Right atrium auricular region (tissue), 2 donors: Measurements from ENCODE around the gene CLPTM1. TPM values are rescaled to one million over a fixed set of nuclear protein-coding genes. Genes with fewer than 3 reads are reported as not detected.
"Not testable (repeated sequence)": the region's sequence is repeated elsewhere in the genome, so short reads cannot be mapped to it uniquely, and the experiment has no call there.

ENCODE experiments used
- DNase-seq: peaks from one replicate; pipeline ENCODE4 v3.0.0-alpha.2; 2019; ENCODE audit warnings: low spot score
- H3K27ac ChIP-seq, 2 donors: fragments of 200-600 bp; sonication (generic); 1 replicate in 1 of 2; 2 replicates in 1 of 2; pipeline ENCODE4 v1.5.1; 2016 to 2019
- H3K27me3 ChIP-seq, 2 donors: fragments of 200-600 bp; sonication (generic); one replicate each; pipeline versions ENCODE4 v1.5.1 to v1.6.0; 2017 to 2019
- H3K36me3 ChIP-seq: fragments of 200-600 bp; sonication (generic); one replicate; pipeline ENCODE4 v1.5.1; 2016
- H3K4me1 ChIP-seq, 2 donors: fragments of 200-600 bp; sonication (generic); one replicate each; pipeline versions ENCODE4 v1.5.1 to v1.6.0; 2017 to 2019
- H3K4me3 ChIP-seq, 2 donors: fragments of 200-600 bp; sonication (generic); 1 replicate in 1 of 2; 2 replicates in 1 of 2; pipeline ENCODE4 v1.5.1; 2017 to 2019; ENCODE audit warnings: mild to moderate bottlenecking in 1 of 2, moderate library complexity in 1 of 2
- H3K9me3 ChIP-seq, 2 donors: fragments of 200-600 bp; sonication (generic); one replicate each; pipeline ENCODE4 v1.5.1; 2019
- total RNA-seq, 2 donors: library from RNA; depleted of rRNA; stranded (reverse); fragments of >200 nt; gene quantifications; one replicate each; pipeline ENCODE4 v1.1.0, GENCODE V29; 2016
- TF ChIP-seq, protein P1 (sequence below), 2 donors: fragments of 200-600 bp; sonication (generic); IDR thresholded peaks; one replicate each; pipeline ENCODE4 v1.5.1; 2019; ENCODE audit warnings: antibody characterized with exemption in 2 of 2

Gene CLPTM1
- total RNA-seq, 2 donors from 2014 or later = 75.9 to 83.5 TPM

DNA sequence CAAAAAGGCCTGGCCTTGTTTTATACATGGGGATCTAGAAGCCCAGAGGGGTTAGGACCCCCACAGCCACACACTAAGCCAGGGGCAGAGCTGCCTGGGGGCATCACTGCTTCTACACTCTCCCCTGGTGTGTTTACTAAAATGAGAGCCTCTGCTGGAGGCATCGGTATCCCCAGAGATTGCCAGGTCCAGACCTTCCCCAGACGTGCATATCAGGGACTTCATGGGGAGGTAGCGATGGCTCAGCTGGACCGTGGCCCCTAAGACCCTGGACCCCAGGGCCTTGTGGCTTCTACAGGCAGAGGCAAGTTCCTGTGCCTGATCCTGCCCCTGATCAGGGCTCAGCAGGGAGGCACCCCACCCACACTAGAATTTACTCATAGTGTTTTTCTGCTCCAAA lies 13.5 kb downstream of the CLPTM1 start:
- Histone ChIP-seq H3K27ac (no peak overlapping the region), H3K36me3 (peaks cover 52% of the 10 kb centered on the region), H3K27me3 (no peaks in the 10 kb centered on the region), H3K4me1 (no peaks in the 10 kb centered on the region), H3K9me3 (no peaks in the 10 kb centered on the region), H3K4me3 (no peak overlapping the region)
- TF ChIP-seq, protein P1, sequence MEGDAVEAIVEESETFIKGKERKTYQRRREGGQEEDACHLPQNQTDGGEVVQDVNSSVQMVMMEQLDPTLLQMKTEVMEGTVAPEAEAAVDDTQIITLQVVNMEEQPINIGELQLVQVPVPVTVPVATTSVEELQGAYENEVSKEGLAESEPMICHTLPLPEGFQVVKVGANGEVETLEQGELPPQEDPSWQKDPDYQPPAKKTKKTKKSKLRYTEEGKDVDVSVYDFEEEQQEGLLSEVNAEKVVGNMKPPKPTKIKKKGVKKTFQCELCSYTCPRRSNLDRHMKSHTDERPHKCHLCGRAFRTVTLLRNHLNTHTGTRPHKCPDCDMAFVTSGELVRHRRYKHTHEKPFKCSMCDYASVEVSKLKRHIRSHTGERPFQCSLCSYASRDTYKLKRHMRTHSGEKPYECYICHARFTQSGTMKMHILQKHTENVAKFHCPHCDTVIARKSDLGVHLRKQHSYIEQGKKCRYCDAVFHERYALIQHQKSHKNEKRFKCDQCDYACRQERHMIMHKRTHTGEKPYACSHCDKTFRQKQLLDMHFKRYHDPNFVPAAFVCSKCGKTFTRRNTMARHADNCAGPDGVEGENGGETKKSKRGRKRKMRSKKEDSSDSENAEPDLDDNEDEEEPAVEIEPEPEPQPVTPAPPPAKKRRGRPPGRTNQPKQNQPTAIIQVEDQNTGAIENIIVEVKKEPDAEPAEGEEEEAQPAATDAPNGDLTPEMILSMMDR (IDR thresholded peaks at IDR 0.05) = no peak
- no peak for DNase-seq

DNA sequence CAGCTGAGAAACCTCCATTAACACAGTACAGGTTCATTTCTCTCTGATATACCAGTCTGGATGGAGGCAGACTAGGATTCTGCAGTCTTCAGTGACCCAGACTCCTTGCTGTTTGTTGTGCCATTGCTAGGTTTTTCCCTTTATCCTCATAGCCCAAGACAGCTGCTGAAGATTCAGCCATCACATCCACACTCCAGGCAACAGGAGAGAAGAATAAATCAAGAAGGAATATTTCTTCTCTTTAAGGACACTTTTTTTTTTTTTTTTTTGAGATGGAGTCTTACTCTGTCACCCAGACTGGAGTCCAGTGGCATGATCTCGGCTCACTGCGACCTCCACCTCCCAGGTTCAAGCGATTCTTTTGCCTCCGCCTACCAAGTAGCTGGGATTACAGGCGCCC lies 14.3 kb downstream of the CLPTM1 start:
- H3K4me1 ChIP-seq = no peaks in the 10 kb centered on the region
- H3K9me3 ChIP-seq = no peaks in the 10 kb centered on the region
- TF ChIP-seq, protein P1 (IDR thresholded peaks at IDR 0.05) = no peak
- no peak overlapping the region for H3K4me3 ChIP-seq
- H3K36me3 ChIP-seq = peaks cover 52% of the 10 kb centered on the region
- no peak overlapping the region for H3K27ac ChIP-seq
- no peak for DNase-seq
- H3K27me3 ChIP-seq = no peaks in the 10 kb centered on the region

DNA sequence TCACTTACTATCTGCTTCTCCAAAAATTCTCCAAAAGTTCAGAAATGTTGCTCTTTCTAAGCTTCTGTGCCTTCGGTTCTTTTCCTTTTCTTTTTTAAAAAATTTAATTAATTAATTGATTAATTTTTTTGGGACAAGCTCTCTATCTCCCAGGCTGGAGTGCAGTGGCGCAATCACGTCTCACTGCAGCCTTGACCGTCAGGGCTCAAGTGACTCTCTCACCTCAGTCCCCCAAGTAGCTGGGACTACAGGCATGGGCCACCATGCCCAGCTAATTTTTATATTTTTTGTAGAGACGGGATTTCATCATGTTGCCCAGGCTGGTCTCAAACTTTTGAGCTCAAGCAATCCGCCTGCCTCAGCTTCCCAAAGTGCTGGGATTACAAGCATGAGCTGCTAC lies 16.3 kb downstream of the CLPTM1 start:
- H3K27ac ChIP-seq, H3K9me3 ChIP-seq, DNase-seq, H3K4me1 ChIP-seq, H3K27me3 ChIP-seq, H3K4me3 ChIP-seq: not testable (repeated sequence)
- H3K36me3 ChIP-seq = peaks cover 55% of the 10 kb centered on the region

DNA sequence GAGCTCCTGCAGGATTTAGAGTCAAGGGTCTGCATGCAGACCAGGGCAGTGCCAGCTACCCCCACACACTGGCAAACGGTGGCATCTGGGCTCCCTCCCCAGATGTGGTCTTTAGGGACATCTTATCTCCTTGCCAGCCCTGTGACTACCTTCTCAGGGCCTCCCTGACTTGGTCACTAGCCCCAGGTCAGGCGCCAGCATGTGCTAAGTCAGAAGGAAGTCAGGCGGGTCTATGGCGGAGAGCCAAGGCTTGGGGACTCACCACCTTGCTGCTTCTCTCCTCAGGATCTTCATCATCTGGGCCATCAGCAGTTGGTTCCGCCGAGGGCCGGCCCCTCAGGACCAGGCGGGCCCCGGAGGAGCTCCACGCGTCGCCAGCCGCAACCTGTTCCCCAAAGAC lies 17.6 kb downstream of the CLPTM1 start:
- TF ChIP-seq, protein P1 (IDR thresholded peaks at IDR 0.05) = no peak
- H3K36me3 ChIP-seq = peaks cover 55% of the 10 kb centered on the region

DNA sequence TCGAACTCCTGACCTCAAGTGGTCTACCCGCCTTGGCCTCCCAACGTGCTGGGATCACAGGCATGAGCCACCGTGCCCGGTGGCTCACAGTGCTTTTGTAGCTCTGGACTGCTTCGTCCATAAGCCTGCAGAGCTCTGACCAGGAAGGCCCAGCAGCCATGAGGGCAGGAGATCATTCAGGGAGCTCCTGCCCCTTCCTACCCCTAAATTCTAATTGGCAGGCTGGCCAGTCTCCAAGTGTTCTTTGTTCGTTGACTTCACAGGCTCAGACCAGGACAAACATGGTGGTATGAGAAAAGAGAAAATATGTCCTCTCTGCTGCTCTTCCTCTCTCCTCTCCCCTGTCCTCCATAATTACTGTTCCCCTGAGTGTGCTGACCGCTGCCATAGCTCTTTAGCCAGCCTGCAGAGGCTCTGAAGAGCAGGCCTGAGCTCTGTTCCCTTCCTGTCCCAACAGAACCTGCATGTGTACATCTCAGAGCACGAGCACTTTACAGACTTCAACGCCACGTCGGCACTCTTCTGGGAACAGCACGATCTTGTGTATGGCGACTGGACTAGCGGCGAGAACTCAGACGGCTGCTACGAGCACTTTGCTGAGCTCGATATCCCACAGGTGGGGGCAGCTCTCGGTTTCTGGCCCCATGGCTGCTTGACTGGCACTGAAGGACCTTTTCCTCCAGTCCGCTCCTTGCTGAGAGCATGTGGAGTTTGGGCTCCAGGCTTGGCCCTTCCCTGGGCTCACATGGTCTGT lies 19.0 kb downstream of the CLPTM1 start:
- Histone ChIP-seq H3K4me3 (no peak overlapping the region), H3K9me3 (no peaks in the 10 kb centered on the region), H3K27me3 (no peaks in the 10 kb centered on the region), H3K36me3 (peaks cover 57% of the 10 kb centered on the region), H3K27ac (no peak overlapping the region), H3K4me1 (no peaks in the 10 kb centered on the region)
- TF ChIP-seq, protein P1 (IDR thresholded peaks at IDR 0.05) = no peak
- no peak for DNase-seq

More for the DNA sequence above, 17.6 kb downstream of the CLPTM1 start:
- no peaks in the 10 kb centered on the region for H3K9me3 ChIP-seq
- no peak overlapping the region for H3K4me3 ChIP-seq
- H3K4me1 ChIP-seq = no peaks in the 10 kb centered on the region
- no peak overlapping the region for H3K27ac ChIP-seq
- H3K27me3 ChIP-seq = no peaks in the 10 kb centered on the region
- DNase-seq = no peak

DNA sequence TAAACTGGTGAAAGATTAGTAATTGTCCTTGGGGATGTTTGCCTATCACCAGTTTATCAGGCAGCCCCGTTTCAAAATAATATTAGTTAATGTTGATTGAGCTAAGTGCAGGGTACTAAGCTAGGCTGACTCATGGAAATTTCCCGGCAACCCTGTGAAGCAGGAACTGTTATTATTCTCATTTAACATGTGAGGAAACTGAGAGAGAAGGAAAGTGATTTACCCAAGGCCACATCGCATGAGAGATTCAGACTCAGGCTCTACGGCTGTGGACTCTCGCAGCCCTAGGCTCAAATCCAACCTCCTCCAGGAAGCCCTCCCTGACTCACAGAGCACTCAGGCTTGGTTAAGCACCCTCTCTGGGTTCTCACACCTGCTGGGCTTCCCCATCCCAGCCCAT lies 19.7 kb downstream of the CLPTM1 start:
- H3K36me3 ChIP-seq = peaks cover 64% of the 10 kb centered on the region
- no peak for DNase-seq

More for the DNA sequence above, 19.7 kb downstream of the CLPTM1 start:
- Histone ChIP-seq H3K9me3 (no peaks in the 10 kb centered on the region), H3K4me3 (no peak overlapping the region), H3K27me3 (no peaks in the 10 kb centered on the region), H3K27ac (no peak overlapping the region), H3K4me1 (no peaks in the 10 kb centered on the region)
- TF ChIP-seq, protein P1 (IDR thresholded peaks at IDR 0.05) = no peak
